ENCODE measurements around the gene GDPD4. TPM values are rescaled to one million over a fixed set of nuclear protein-coding genes. Genes with fewer than 3 reads are reported as not detected.

The GDPD4 gene
- total RNA-seq, 2 donors from 2014 or later = not detected

- DNase-seq (no peak), ATAC-seq (replicated peaks in 1 of 2) (no peak)
- Mint-ChIP-seq H3K4me1 (ENCODE audit: low read depth) (peaks cover 9% of the 10 kb centered on the region), H3K27ac (no peak overlapping the region), H3K4me3 (no peak overlapping the region), H3K27me3 (ENCODE audit: low read depth) (no peaks in the 10 kb centered on the region), H3K9me3 (peaks cover 2 to 6% of the 10 kb centered on the region in 2 donors), H3K36me3 (ENCODE audit: insufficient read depth in 2 of 2) (peaks cover 0 to 2% of the 10 kb centered on the region in 2 donors)
Observed at GRCh38 chr11:77175021-77175842, 126.3 kb downstream of the GDPD4 start.

GRCh38 chr11:77174559-77174958 is 126.9 kb downstream of the GDPD4 start:
- Mint-ChIP-seq H3K4me3 (no peak overlapping the region), H3K36me3 (ENCODE audit: insufficient read depth in 2 of 2) (peaks cover 0 to 2% of the 10 kb centered on the region in 2 donors), H3K9me3 (peaks cover 2 to 6% of the 10 kb centered on the region in 2 donors), H3K4me1 (ENCODE audit: low read depth) (peaks cover 9% of the 10 kb centered on the region), H3K27ac (no peak overlapping the region), H3K27me3 (ENCODE audit: low read depth) (no peaks in the 10 kb centered on the region)
- DNase-seq (no peak), ATAC-seq (replicated peaks in 1 of 2) (no peak)

- H3K27me3 Mint-ChIP-seq (ENCODE audit: low read depth) = no peaks in the 10 kb centered on the region
- H3K4me1 Mint-ChIP-seq (ENCODE audit: low read depth) = peaks cover 9% of the 10 kb centered on the region
- peaks cover 0 to 2% of the 10 kb centered on the region in 2 donors for H3K36me3 Mint-ChIP-seq (ENCODE audit: insufficient read depth in 2 of 2)
- DNase-seq (no peak), ATAC-seq (replicated peaks in 1 of 2) (no peak)
- H3K9me3 Mint-ChIP-seq = peaks cover 2 to 6% of the 10 kb centered on the region in 2 donors
- H3K4me3 Mint-ChIP-seq = no peak overlapping the region
- H3K27ac Mint-ChIP-seq = no peak overlapping the region
Observed at GRCh38 chr11:77173494-77173893, 128.0 kb downstream of the GDPD4 start.

- peaks cover 9% of the 10 kb centered on the region for H3K4me1 Mint-ChIP-seq (ENCODE audit: low read depth)
- no peaks in the 10 kb centered on the region for H3K27me3 Mint-ChIP-seq (ENCODE audit: low read depth)
- no peaks in the 10 kb centered on the region for H3K36me3 Mint-ChIP-seq (ENCODE audit: insufficient read depth in 2 of 2)
- H3K27ac Mint-ChIP-seq = no peak overlapping the region
- H3K9me3 Mint-ChIP-seq = no peaks in the 10 kb centered on the region
- no peak for ATAC-seq (replicated peaks in 1 of 2)
- H3K4me3 Mint-ChIP-seq = no peak overlapping the region
- DNase-seq = no peak
Observed at GRCh38 chr11:77172666-77172982, 128.9 kb downstream of the GDPD4 start.

- no peak for DNase-seq
- no peak for ATAC-seq (replicated peaks in 1 of 2)
- Mint-ChIP-seq H3K27me3 (ENCODE audit: low read depth) (no peaks in the 10 kb centered on the region), H3K27ac (no peak overlapping the region), H3K4me3 (no peak overlapping the region), H3K4me1 (ENCODE audit: low read depth) (peaks cover 9% of the 10 kb centered on the region), H3K36me3 (ENCODE audit: insufficient read depth in 2 of 2) (no peaks in the 10 kb centered on the region), H3K9me3 (no peaks in the 10 kb centered on the region)
Observed at GRCh38 chr11:77171885-77172665, 129.4 kb downstream of the GDPD4 start.

GRCh38 chr11:77171254-77171653 is 130.2 kb downstream of the GDPD4 start:
- Mint-ChIP-seq H3K4me1 (ENCODE audit: low read depth) (peaks cover 7% of the 10 kb centered on the region), H3K27me3 (ENCODE audit: low read depth) (no peaks in the 10 kb centered on the region), H3K4me3 (no peak overlapping the region), H3K27ac (no peak overlapping the region), H3K9me3 (no peaks in the 10 kb centered on the region), H3K36me3 (ENCODE audit: insufficient read depth in 2 of 2) (no peaks in the 10 kb centered on the region)
- ATAC-seq (replicated peaks in 1 of 2) = no peak
- no peak for DNase-seq

GRCh38 chr11:77170107-77170506 is 131.4 kb downstream of the GDPD4 start:
- Mint-ChIP-seq H3K4me1 (ENCODE audit: low read depth) (no peaks in the 10 kb centered on the region), H3K4me3 (no peak overlapping the region), H3K27ac (no peak overlapping the region), H3K27me3 (ENCODE audit: low read depth) (no peaks in the 10 kb centered on the region), H3K36me3 (ENCODE audit: insufficient read depth in 2 of 2) (no peaks in the 10 kb centered on the region), H3K9me3 (no peaks in the 10 kb centered on the region)
- DNase-seq = no peak
- no peak for ATAC-seq (replicated peaks in 1 of 2)

- H3K36me3 Mint-ChIP-seq (ENCODE audit: insufficient read depth in 2 of 2) = no peaks in the 10 kb centered on the region
- H3K4me3 Mint-ChIP-seq = no peak overlapping the region
- H3K27me3 Mint-ChIP-seq (ENCODE audit: low read depth) = no peaks in the 10 kb centered on the region
- H3K27ac Mint-ChIP-seq = no peak overlapping the region
- no peaks in the 10 kb centered on the region for H3K4me1 Mint-ChIP-seq (ENCODE audit: low read depth)
- no peak for ATAC-seq (replicated peaks in 1 of 2)
- no peaks in the 10 kb centered on the region for H3K9me3 Mint-ChIP-seq
- DNase-seq = no peak
Observed at GRCh38 chr11:77167791-77168190, 133.7 kb downstream of the GDPD4 start.

GRCh38 chr11:77167111-77167626 is 134.3 kb downstream of the GDPD4 start:
- no peak for ATAC-seq (replicated peaks in 1 of 2)
- Mint-ChIP-seq H3K36me3 (ENCODE audit: insufficient read depth in 2 of 2) (no peaks in the 10 kb centered on the region), H3K4me3 (no peak overlapping the region), H3K9me3 (no peaks in the 10 kb centered on the region), H3K27ac (no peak overlapping the region), H3K4me1 (ENCODE audit: low read depth) (no peaks in the 10 kb centered on the region), H3K27me3 (ENCODE audit: low read depth) (no peaks in the 10 kb centered on the region)
- no peak for DNase-seq

Other genes starting within 250 kb of the GDPD4 start
- gene CAPN5, start 234.7 kb downstream of the GDPD4 start, total RNA-seq = 1 to 10 TPM; 1.0 to 1.1 TPM
- not detected for gene OMP, start 198.8 kb downstream of the GDPD4 start, total RNA-seq
- gene MYO7A, start 173.4 kb downstream of the GDPD4 start, total RNA-seq = under 1 TPM; 0.29 to 0.42 TPM
- 10 to 100 TPM; 40.8 to 56.8 TPM for gene PAK1, start 172.4 kb upstream of the GDPD4 start, total RNA-seq